NOMO-1 (cell line): ENCODE results near the gene MYCN.
"Not testable (repeated sequence)": the region's sequence is repeated elsewhere in the genome, so short reads cannot be mapped to it uniquely, and the experiment has no call there.

Experiments
- DNase-seq, 2 experiments: peaks; one replicate each; lab custom pipeline; 2025; ENCODE audit not compliant: unreplicated experiment in 2 of 2; lab: John Stamatoyannopoulos, UW

MYCN gene

DNA sequence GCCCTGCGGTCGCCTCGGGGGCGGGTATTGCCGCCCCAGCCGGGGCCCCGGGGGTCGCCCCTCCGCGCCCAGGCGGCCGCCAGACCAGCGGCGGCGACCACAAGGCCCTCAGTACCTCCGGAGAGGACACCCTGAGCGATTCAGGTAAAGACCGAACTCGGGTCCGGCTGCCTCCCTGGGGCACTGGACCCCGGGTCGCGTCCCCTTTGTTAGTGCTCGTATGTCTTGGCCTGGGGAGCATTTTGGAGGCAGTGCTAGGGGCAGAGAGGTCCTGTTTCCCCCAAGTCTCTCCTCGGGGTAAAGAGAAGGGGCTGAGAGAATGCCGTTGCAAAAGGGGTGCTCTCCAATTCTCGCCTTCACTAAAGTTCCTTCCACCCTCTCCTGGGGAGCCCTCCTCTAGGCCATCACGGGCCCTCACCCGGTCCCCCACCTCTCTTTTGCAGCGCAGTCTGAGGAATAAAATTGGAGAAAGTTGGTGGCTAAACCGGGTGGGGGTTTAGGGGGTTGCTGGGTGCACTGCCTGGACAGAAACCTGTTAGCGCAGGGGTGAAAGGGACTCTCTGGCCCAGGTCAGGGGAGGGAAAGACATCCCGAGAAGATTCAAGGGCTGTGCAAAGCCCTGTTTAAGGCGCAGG, 2.5 kb downstream of the MYCN start:
- DNase-seq = no peak

- DNase-seq = no peak
Measured at GRCh38 chr2:15943378-15944280, 3.3 kb downstream of the MYCN start.

DNA sequence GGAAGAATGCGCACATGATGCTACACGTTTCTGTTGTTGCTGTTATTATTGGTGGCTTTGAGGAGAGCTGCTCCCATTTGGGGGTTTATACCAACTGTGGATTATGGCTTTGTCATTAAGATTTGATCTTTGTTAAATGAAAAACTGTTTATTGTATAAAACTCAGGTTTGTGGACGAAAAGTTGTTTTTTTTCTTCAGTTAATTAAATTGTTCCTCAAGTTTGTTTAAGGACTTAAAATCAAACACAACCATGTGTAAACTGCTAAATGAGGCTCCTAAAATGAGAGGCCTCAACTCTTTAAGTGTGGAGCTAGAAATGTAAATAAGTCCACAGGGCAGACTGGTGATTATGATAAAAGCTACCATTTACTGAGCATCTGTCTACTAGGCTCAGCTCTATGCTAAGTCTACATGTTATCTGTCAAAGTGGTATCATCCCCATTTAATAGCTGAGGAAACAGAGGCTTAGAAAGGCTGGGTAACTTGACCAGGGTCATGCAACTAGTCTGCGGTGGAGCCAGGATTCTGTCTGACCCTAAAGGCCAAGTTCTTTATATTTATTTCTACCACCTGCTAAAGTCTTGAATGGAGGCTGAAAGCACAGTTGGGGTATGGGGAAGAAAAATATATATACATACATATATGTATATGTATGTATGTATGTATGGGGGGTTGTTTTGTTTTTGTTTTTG, 4.1 kb downstream of the MYCN start:
- no peak for DNase-seq

GRCh38 chr2:15945909-15946705, 5.8 kb downstream of the MYCN start:
- DNase-seq = no peak

DNA sequence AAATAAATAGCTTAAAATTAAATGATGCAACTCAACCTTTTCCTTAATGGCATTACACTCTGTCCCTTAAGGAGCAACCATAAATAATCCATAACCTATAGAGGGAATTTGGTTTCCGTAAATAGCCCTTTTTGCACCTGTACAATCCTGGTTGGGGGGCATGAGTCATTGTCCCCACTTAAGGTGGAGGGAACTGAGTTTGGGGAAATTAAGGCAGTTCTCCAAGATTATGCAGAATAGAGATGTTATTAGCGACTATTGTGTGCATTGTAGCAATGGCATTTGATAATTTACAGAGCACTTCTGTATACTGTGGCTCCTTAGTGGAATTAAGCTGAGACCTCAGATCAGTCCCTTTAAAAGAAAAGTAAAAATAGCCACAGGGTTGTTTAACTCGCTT, 6.6 kb downstream of the MYCN start:
- no peak for DNase-seq

GRCh38 chr2:15947431-15947830, 7.1 kb downstream of the MYCN start:
- no peak for DNase-seq

- no peak for DNase-seq
Measured at GRCh38 chr2:15948704-15948957, 8.3 kb downstream of the MYCN start.

DNA sequence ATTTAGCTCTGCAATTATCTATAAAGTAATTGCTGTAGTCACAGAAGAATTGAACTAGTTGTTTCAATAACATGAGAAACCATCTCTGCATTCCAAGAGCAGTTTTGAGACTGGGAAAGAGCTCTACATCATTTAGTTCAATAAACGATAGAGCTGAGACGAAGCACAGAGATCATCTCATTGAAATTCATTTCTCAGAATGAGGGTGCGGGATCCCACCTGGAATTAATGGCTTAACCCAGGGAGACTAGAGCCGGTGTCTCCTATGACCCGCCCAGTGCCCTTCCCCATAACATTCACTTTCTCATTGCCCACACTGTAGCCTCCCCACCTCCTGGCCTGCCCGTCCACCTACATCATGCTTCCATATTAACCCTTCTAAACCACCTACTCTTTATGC, 8.8 kb downstream of the MYCN start:
- DNase-seq = no peak

DNA sequence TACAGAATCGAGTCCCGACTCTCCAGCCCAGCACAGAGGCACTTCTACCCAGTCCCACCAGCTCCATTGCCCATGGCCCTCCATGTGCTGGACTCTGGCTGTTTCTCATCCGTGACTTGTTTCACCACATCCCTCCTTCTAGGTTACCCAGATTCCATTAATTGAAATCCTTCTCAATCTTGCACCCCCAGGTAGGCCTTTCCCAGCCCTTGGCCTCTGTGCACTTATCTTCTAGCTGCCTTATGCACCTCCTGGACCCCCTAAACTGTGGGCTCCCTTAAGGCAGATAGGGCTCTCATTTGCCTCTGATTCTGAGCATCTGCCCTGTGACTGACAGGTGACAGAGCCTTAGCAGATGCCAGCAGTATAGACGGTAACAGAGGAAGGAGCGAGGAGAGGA, 9.2 kb downstream of the MYCN start:
- no peak for DNase-seq

GRCh38 chr2:15950088-15950952, 10.0 kb downstream of the MYCN start:
- DNase-seq = no peak

DNA sequence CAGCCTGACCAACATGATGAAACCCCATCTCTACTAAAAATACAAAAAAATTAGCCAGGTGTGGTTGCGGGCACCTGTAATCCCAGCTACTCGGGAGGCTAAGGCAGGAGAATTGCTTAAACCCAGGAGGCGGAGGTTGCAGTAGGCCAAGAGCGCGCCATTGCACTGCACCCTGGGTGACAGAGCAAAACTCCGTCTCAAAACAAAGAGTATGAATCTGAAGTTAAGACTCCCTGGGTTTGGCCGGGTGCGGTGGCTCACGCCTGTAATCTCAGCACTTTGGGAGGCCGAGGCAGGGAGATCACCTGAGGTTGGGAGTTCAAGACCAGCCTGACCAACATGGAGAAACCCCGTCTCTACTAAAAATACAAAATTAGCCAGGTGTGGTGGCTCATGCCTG, 11.6 kb downstream of the MYCN start:
- not testable (repeated sequence) for DNase-seq

GRCh38 chr2:15952451-15953146, 12.2 kb downstream of the MYCN start:
- no peak for DNase-seq

GRCh38 chr2:15953147-15953630, 12.8 kb downstream of the MYCN start:
- no peak for DNase-seq

GRCh38 chr2:15953891-15954680, 13.7 kb downstream of the MYCN start:
- no peak for DNase-seq

GRCh38 chr2:15954761-15955160, 14.4 kb downstream of the MYCN start:
- no peak for DNase-seq

DNA sequence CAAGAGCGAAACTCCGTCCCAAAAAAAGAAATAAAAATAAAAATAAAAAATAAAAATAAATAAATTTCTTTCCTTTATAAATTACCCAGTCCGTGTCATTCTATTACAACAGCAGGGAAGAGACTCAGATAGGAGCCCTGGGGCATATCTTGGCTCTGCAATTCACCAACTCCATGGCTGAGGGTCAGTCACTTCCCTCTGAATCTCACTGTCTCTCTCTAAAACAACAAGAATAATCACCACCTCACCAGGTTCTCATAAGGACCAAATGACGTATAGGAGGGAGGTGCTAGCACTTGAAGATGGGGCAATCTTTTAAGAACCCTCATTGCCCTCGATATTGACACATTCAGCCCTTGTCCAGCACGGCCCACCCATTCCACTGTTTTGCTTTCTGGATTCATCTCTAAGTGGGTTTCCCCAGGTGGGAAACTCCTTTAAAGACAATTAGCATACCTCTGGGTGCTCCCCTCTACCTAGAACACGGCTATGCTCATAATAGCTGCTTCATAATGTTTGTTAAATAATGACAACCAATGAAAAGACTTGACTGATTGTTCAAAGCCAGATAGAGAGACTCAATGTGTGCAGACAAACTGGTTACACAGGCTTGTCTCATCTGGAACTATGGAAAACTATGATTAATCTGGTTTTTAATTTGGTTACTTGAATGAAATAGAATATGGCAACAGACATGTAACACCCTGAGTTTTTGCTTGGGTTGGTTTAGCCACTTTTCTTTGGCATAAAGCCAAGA, 15.1 kb downstream of the MYCN start:
- DNase-seq = no peak

GRCh38 chr2:15956230-15956629, 15.9 kb downstream of the MYCN start:
- no peak for DNase-seq
